Spleen (tissue), 11 donors: ENCODE results near the gene MED13L. TPM values are rescaled to one million over a fixed set of nuclear protein-coding genes. Genes with fewer than 3 reads are reported as not detected.

Experiments used
- DNase-seq: peaks from one replicate; pipeline ENCODE4 v3.0.0-alpha.2; 2020
- H3K27ac ChIP-seq, 8 donors: fragments of 200-600 bp; sonication (generic) in 7 of 8; 1 replicate in 4 of 8; 2 replicates in 4 of 8; pipeline versions ENCODE4 v1.5.0 to v1.8.0; 2016 to 2021; ENCODE audit warnings: inconsistent platforms in 4 of 8, mild to moderate bottlenecking in 4 of 8, moderate library complexity in 1 of 8
- H3K27me3 ChIP-seq, 7 donors: fragments of 200-600 bp; sonication (generic) in 6 of 7; replicated peaks in 1 of 7; 1 replicate in 4 of 7; 2 replicates in 3 of 7; pipeline versions ENCODE4 v1.5.0 to v1.8.0; 2016 to 2021; ENCODE audit warnings: inconsistent platforms in 3 of 7, mild to moderate bottlenecking in 1 of 7
- H3K36me3 ChIP-seq, 6 donors: fragments of 200-600 bp; sonication (generic) in 5 of 6; 1 replicate in 4 of 6; 2 replicates in 2 of 6; pipeline versions ENCODE4 v1.5.0 to v1.8.0; 2016 to 2021; ENCODE audit warnings: inconsistent platforms in 2 of 6
- H3K4me1 ChIP-seq, 6 donors: fragments of 200-600 bp; sonication (generic) in 5 of 6; 1 replicate in 3 of 6; 2 replicates in 3 of 6; pipeline versions ENCODE4 v1.5.0 to v1.8.0; 2016 to 2021; ENCODE audit warnings: inconsistent platforms in 3 of 6
- H3K4me3 ChIP-seq, 8 donors: fragments of 200-600 bp; sonication (generic) in 7 of 8; 1 replicate in 4 of 8; 2 replicates in 4 of 8; pipeline versions ENCODE4 v1.5.0 to v1.8.0; 2016 to 2021; ENCODE audit warnings: inconsistent platforms in 4 of 8, mild to moderate bottlenecking in 4 of 8, moderate library complexity in 2 of 8
- H3K9me3 ChIP-seq, 8 donors: fragments of 200-600 bp; sonication (generic) in 7 of 8; 1 replicate in 4 of 8; 2 replicates in 4 of 8; pipeline versions ENCODE4 v1.5.0 to v1.8.0; 2016 to 2021; ENCODE audit warnings: inconsistent platforms in 4 of 8
- POLR2A ChIP-seq, 3 donors: fragments of 450-650 bp; IDR thresholded peaks; one replicate each; pipeline ENCODE4 v1.5.1; 2017; ENCODE audit warnings: antibody characterized with exemption in 3 of 3, mild to moderate bottlenecking in 1 of 3
- POLR2AphosphoS5 ChIP-seq, 3 donors: sonication (generic); formaldehyde crosslinking; IDR thresholded peaks; one replicate each; pipeline ENCODE4 v1.5.1; 2017; ENCODE audit warnings: antibody characterized with exemption in 3 of 3
- WGBS, 5 donors: extraction: QIAGEN DNeasy Blood & Tissue Kit in 3 of 5; methylation state at CpG; one replicate each; pipeline versions ENCODE4 v1.1.5 to v1.1.7; 2013 to 2018; 5-methylcytosine and 5-hydroxymethylcytosine counted together
- intact Hi-C: fragments of 100-400 bp; cut with DNase I; formaldehyde crosslinking; loops from one replicate; pipeline ENCODE4 v1.15.0; 2023; ENCODE audit warnings: low total_unique reads
- polyA plus RNA-seq, 3 donors: library from polyadenylated mRNA; stranded (reverse); fragments of 200-250 nt; gene quantifications; one replicate each; pipeline ENCODE4 v1.2.1, GENCODE V29; 2013
- total RNA-seq, 7 donors: library from RNA; depleted of rRNA in 3 of 7; stranded (reverse); fragments of >200 nt in 3 of 7; fragmentation: NEBNext Ultra II Directional in 4 of 7; extraction: Animal tissue kit (Norgen Biotek cat#: 25700) in 4 of 7; gene quantifications; one replicate each; pipeline versions ENCODE4 v1.1.0 to v1.2.1, GENCODE V29; 2016 to 2021
- TF ChIP-seq, protein P1 (sequence below), 11 experiments: fragments of 200-600 bp in 7 of 11; fragments of 450-650 bp in 4 of 11; sonication (generic) in 4 of 11; IDR thresholded peaks in 8 of 11; conservative IDR thresholded peaks in 3 of 11; 1 replicate in 7 of 11; 2 replicates in 4 of 11; pipeline versions ENCODE4 v1.4.0 to v1.8.0; 2016 to 2021; ENCODE audit warnings: antibody characterized with exemption in 11 of 11, inconsistent platforms in 4 of 11, mild to moderate bottlenecking in 1 of 11
- donor health status: healthy with polysubstance abuse.
- donor health status: DM: no; HTN: no; CAD: no; lungs with moderate emphysema.
- donor health status: DM: no; HTN: no; CAD: no.
- donor health status: Bipolar disorder and iron deficiency.
- donor health status: healthy.
- donor health status: DM: no; HTN: no; CAD: no.
- donor health status: DM: yes; HTN: yes; CAD: no.

Gene MED13L
- total and polyA plus RNA-seq, 10 donors = 13.4 to 255 (median 185) TPM

DNA sequence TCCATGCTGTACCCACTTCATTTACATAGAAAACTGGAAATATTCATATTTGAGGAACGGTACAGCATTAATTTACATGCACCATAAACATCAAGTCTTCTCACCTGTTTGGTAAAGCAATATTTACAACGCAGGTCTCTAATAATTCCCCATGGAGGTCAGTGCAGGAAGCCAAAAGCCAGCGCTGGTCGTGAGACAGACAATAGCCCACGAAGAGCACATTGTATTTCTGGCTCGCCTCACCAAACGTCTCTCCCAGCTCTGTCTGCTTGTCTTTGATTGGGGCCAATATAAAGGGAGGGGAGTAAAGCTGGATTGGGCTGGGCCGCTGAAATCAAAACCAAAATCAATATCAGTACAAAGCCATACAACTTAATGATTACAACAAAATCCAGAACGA is 302.1 kb downstream of the MED13L start:
- DNase-seq = no peak
- Histone ChIP-seq H3K9me3 (no peaks in the 10 kb centered on the region), H3K4me3 (no peak overlapping the region), H3K4me1 (no peaks in the 10 kb centered on the region), H3K36me3 (peaks cover 0 to 100% (median 70%) of the 10 kb centered on the region in 6 donors), H3K27ac (no peak overlapping the region), H3K27me3 (no peaks in the 10 kb centered on the region)
- TF ChIP-seq POLR2A (IDR thresholded peaks at IDR 0.05) (no peak), POLR2AphosphoS5 (IDR thresholded peaks at IDR 0.05) (no peak)
- TF ChIP-seq, protein P1, sequence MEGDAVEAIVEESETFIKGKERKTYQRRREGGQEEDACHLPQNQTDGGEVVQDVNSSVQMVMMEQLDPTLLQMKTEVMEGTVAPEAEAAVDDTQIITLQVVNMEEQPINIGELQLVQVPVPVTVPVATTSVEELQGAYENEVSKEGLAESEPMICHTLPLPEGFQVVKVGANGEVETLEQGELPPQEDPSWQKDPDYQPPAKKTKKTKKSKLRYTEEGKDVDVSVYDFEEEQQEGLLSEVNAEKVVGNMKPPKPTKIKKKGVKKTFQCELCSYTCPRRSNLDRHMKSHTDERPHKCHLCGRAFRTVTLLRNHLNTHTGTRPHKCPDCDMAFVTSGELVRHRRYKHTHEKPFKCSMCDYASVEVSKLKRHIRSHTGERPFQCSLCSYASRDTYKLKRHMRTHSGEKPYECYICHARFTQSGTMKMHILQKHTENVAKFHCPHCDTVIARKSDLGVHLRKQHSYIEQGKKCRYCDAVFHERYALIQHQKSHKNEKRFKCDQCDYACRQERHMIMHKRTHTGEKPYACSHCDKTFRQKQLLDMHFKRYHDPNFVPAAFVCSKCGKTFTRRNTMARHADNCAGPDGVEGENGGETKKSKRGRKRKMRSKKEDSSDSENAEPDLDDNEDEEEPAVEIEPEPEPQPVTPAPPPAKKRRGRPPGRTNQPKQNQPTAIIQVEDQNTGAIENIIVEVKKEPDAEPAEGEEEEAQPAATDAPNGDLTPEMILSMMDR (IDR thresholded peaks at IDR 0.05 in 8 of 11, conservative IDR thresholded peaks at IDR 0.05 in 3 of 11) = no peak
- intact Hi-C loops = no loop called here
- WGBS, 5 donors = 86 to 92% (median 91%) methylated on average over 9 of the region's 9 CpGs

GRCh38 chr12:115973968-115974724 is 303.3 kb downstream of the MED13L start:
- H3K36me3 ChIP-seq = peaks cover 0 to 100% (median 72%) of the 10 kb centered on the region in 6 donors
- intact Hi-C loops = no loop called here
- 80 to 98% (median 96%) methylated on average over 3 of the region's 3 CpGs for WGBS, 5 donors

GRCh38 chr12:115973066-115973465 is 304.4 kb downstream of the MED13L start:
- Histone ChIP-seq H3K27ac (no peak overlapping the region), H3K36me3 (peaks cover 0 to 100% (median 74%) of the 10 kb centered on the region in 6 donors), H3K4me3 (no peak overlapping the region), H3K9me3 (no peaks in the 10 kb centered on the region), H3K4me1 (no peaks in the 10 kb centered on the region), H3K27me3 (no peaks in the 10 kb centered on the region)
- WGBS, 5 donors = 92 to 100% (median 96%) methylated on average over 1 of the region's 1 CpG
- DNase-seq = no peak
- TF ChIP-seq, protein P1 (IDR thresholded peaks at IDR 0.05 in 8 of 11, conservative IDR thresholded peaks at IDR 0.05 in 3 of 11) = no peak
- intact Hi-C loops = no loop called here

More at GRCh38 chr12:115973968-115974724, 303.3 kb downstream of the MED13L start:
- H3K27me3 ChIP-seq = no peaks in the 10 kb centered on the region
- no peak for DNase-seq
- no peak for TF ChIP-seq POLR2AphosphoS5 (IDR thresholded peaks at IDR 0.05)
- TF ChIP-seq, protein P1 (IDR thresholded peaks at IDR 0.05 in 8 of 11, conservative IDR thresholded peaks at IDR 0.05 in 3 of 11) = no peak
- H3K27ac ChIP-seq = no peak overlapping the region
- H3K9me3 ChIP-seq = no peaks in the 10 kb centered on the region
- no peaks in the 10 kb centered on the region for H3K4me1 ChIP-seq
- H3K4me3 ChIP-seq = no peak overlapping the region

- Histone ChIP-seq H3K27me3 (no peaks in the 10 kb centered on the region), H3K36me3 (peaks cover 0 to 100% (median 75%) of the 10 kb centered on the region in 6 donors), H3K4me1 (no peaks in the 10 kb centered on the region), H3K4me3 (no peak overlapping the region), H3K27ac (no peak overlapping the region), H3K9me3 (no peaks in the 10 kb centered on the region)
- intact Hi-C loops = no loop called here
- DNase-seq = no peak
- 92 to 99% (median 95%) methylated on average over 4 of the region's 4 CpGs for WGBS, 5 donors
- no peak for TF ChIP-seq POLR2A (IDR thresholded peaks at IDR 0.05)
- TF ChIP-seq, protein P1 (IDR thresholded peaks at IDR 0.05 in 8 of 11, conservative IDR thresholded peaks at IDR 0.05 in 3 of 11) = no peak
- TF ChIP-seq POLR2AphosphoS5 (IDR thresholded peaks at IDR 0.05) = no peak
These were observed 305.3 kb downstream of the MED13L start for GRCh38 chr12:115972241-115972640.
